NB4 (cell line): Measurements from ENCODE around the gene SSBP1.

Source experiments
- POLR2A ChIP-seq: IDR thresholded peaks from 2 replicates; pipeline ENCODE4 v1.6.1; 2011; ENCODE audit warnings: mild to moderate bottlenecking; ENCODE audit not compliant: insufficient read length; ENCODE audit errors: extremely low read depth
- TF ChIP-seq, protein P1 (sequence below): IDR thresholded peaks from one replicate; pipeline ENCODE4 v1.5.1; 2012; ENCODE audit warnings: low read depth, low read length
- TF ChIP-seq, protein P2 (sequence below): IDR thresholded peaks from 2 replicates; pipeline ENCODE4 v1.6.1; 2011; ENCODE audit warnings: low read depth, low read length

DNA sequence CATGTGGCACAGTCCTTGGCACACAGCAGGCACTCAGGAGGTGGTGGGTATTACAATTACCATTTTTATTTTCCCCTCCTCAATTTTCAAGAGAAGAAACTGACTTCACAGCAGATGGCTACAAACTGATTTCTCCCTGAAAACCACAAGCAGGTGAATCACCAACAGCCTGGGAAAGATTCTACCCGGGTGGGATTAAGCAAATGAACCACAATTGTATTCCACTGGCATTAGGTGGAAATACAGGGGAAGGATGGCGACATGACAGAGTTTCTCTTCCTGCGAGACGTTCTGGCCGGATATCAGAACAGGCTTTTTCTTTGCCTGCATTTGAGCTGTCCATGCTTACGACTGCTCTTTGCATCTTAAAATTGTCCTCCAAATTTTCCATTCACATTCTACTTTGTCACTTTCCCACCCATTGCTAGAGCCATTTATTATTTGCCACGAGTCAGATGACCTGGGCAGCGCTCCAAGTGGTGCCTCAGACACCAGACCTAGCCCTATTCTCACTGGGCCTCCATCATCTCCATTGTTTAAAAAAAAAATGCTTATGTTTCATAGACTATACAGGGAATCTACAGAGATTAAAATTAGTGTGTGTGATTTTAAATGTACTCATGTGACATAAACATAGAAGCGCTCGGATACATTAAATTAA, 40.8 kb upstream of the SSBP1 start:
- TF ChIP-seq, protein P1, sequence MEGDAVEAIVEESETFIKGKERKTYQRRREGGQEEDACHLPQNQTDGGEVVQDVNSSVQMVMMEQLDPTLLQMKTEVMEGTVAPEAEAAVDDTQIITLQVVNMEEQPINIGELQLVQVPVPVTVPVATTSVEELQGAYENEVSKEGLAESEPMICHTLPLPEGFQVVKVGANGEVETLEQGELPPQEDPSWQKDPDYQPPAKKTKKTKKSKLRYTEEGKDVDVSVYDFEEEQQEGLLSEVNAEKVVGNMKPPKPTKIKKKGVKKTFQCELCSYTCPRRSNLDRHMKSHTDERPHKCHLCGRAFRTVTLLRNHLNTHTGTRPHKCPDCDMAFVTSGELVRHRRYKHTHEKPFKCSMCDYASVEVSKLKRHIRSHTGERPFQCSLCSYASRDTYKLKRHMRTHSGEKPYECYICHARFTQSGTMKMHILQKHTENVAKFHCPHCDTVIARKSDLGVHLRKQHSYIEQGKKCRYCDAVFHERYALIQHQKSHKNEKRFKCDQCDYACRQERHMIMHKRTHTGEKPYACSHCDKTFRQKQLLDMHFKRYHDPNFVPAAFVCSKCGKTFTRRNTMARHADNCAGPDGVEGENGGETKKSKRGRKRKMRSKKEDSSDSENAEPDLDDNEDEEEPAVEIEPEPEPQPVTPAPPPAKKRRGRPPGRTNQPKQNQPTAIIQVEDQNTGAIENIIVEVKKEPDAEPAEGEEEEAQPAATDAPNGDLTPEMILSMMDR: no peak
- TF ChIP-seq POLR2A: no peak
- TF ChIP-seq, protein P2, sequence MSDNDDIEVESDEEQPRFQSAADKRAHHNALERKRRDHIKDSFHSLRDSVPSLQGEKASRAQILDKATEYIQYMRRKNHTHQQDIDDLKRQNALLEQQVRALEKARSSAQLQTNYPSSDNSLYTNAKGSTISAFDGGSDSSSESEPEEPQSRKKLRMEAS: no peak
